Fibroblast of villous mesenchyme (primary cell): ENCODE results near the gene ERLEC1. TPM values are rescaled to one million over a fixed set of nuclear protein-coding genes. Genes with fewer than 3 reads are reported as not detected.

Source experiments
- DNase-seq: peaks from one replicate; pipeline ENCODE4 v3.0.0-alpha.2; 2010; ENCODE audit warnings: low read depth
- H3K4me3 ChIP-seq: 2 replicates; pipeline ENCODE4 v1.5.1; 2011; ENCODE audit warnings: low read depth, mild to moderate bottlenecking, low read length
- total RNA-seq: library from RNA; depleted of rRNA; stranded (reverse); fragments of >200 nt; gene quantifications from 2 replicates; pipeline ENCODE4 v1.2.3, GENCODE V29; 2012
- TF ChIP-seq, protein P1 (sequence below): IDR thresholded peaks from 2 replicates; pipeline ENCODE4 v1.5.1; 2012; ENCODE audit warnings: low read depth, mild to moderate bottlenecking, low read length; ENCODE audit not compliant: insufficient read depth

ERLEC1 gene
- total RNA-seq, 1 donor = 145 TPM

- TF ChIP-seq, protein P1, sequence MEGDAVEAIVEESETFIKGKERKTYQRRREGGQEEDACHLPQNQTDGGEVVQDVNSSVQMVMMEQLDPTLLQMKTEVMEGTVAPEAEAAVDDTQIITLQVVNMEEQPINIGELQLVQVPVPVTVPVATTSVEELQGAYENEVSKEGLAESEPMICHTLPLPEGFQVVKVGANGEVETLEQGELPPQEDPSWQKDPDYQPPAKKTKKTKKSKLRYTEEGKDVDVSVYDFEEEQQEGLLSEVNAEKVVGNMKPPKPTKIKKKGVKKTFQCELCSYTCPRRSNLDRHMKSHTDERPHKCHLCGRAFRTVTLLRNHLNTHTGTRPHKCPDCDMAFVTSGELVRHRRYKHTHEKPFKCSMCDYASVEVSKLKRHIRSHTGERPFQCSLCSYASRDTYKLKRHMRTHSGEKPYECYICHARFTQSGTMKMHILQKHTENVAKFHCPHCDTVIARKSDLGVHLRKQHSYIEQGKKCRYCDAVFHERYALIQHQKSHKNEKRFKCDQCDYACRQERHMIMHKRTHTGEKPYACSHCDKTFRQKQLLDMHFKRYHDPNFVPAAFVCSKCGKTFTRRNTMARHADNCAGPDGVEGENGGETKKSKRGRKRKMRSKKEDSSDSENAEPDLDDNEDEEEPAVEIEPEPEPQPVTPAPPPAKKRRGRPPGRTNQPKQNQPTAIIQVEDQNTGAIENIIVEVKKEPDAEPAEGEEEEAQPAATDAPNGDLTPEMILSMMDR = peak; percentile 39
- peak within 1 kb of the TSS; percentile 84 for H3K4me3 ChIP-seq
- peak; percentile 77 for DNase-seq
Measured at GRCh38 chr2:53767405-53768241, 19.2 kb upstream of the ERLEC1 start, which contains the start of gene CHAC2. TSS of gene CHAC2 (plus strand) at chr2:53767804. CDS start at chr2:53767887, 83 bp downstream.

- H3K4me3 ChIP-seq = peak overlapping the region; percentile 84
- no peak for DNase-seq
- TF ChIP-seq, protein P1 = no peak
Measured at GRCh38 chr2:53768242-53768542, 18.7 kb upstream of the ERLEC1 start.

DNA sequence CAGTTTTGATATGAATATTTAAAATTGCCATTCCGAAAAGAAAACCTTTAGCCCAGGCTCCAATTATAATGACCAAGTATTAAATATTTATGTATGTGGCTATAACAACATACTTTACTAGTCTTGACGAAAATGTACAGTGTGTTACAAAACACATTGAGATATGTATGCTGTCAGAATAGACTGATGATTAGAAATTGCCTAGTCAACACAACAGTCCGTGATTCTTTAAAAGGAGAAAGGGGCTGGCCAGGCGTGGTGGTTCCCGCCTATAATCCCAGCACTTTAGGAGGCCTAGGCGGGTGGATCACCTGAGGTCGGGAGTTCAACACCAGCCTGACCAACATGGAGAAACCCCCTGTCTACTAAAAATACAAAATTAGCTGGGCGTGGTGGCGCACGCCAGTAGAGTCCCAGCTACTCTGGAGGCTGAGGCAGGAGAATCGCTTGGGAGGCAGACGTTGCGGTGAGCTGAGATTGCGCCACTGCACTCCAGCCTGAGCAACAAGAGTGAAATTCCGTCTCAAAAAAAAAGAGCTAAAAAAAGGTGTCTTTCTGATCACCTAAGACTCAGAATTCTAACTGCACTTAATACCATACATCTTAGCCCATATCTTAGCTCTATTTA lies 17.4 kb upstream of the ERLEC1 start:
- no peak for DNase-seq
- TF ChIP-seq, protein P1 = no peak
- H3K4me3 ChIP-seq = no peak overlapping the region

DNA sequence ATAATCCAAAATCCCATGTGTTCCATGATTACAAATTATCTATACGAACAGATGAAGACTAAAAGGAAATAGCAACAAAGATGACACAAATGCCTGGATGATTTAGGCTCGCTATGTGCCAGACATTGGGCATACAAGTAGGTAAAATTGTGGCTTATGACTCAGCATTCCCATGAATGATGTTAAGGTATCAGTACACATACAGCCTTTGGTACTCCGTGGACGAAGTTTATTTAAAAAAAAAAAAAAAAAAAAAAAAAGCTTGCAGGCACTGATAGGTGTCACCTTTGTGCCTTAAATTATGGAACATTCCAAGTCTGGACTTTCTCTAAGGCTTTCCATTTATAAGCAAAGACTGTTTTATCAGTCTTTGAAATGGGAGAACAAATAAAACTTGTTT lies 16.6 kb upstream of the ERLEC1 start:
- DNase-seq = no peak

DNA sequence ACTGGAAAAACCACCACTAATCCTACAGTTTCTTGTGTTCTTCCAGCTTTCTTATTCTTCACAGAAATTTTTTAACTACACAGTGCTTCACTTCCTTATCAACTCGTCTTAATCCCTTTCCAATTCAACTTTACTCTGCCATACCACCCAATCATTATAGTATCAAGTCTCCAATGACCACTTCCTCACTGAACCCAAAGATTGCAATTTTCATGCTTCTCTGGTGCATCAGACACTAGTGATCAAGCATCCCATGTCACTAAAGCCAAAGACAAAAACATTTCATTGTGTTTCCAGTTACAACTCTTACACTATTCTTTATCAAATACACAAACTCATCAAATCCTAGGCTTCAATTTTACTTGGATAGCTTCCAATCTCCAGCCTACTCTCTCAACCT lies 9.7 kb upstream of the ERLEC1 start:
- H3K4me3 ChIP-seq = no peak overlapping the region
- no peak for DNase-seq
- TF ChIP-seq, protein P1 = no peak

More for the DNA sequence above, 16.6 kb upstream of the ERLEC1 start:
- TF ChIP-seq, protein P1 = no peak
- no peak overlapping the region for H3K4me3 ChIP-seq

DNA sequence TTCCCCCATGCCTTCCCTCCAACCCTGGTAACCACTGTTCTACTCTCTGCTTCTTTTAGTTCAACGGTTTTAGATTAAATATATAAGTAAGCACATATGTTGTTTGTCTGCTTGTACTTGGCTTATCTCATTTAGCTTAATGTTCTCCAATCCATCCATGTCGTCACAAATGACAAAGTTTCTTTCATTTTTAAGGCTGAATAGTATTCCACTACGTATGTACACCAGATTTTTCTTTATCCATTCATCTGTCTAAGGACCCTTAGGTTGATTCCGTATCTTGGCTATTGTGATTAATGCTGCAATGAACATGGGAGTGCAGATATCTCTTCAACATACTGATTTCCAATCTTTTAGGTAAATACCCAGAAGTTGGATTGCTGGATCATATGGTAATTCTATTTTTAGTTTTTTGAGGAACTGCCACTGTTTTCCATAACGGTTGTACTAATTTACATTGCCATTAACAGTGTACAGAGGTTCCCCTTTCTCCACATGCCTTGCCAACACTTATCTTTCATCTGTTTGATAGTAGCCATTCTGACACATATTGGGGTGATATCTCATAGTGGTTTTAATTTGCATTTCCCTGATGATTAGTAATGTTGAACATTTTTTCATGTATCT lies 8.2 kb upstream of the ERLEC1 start:
- DNase-seq = no peak
- no peak overlapping the region for H3K4me3 ChIP-seq
- TF ChIP-seq, protein P1 = no peak
